ENCODE data around the gene NTHL1.

Gene NTHL1

GRCh38 chr16:2078691-2079090 lies 31.1 kb upstream of the NTHL1 start:
- Mint-ChIP-seq H3K4me3 (no peak overlapping the region), H3K27ac (no peak overlapping the region), H3K36me3 (ENCODE audit: low read depth) (peaks cover 11% of the 10 kb centered on the region), H3K27me3 (ENCODE audit: low read depth) (no peaks in the 10 kb centered on the region), H3K9me3 (no peaks in the 10 kb centered on the region), H3K4me1 (ENCODE audit: low read depth) (no peaks in the 10 kb centered on the region)

DNA sequence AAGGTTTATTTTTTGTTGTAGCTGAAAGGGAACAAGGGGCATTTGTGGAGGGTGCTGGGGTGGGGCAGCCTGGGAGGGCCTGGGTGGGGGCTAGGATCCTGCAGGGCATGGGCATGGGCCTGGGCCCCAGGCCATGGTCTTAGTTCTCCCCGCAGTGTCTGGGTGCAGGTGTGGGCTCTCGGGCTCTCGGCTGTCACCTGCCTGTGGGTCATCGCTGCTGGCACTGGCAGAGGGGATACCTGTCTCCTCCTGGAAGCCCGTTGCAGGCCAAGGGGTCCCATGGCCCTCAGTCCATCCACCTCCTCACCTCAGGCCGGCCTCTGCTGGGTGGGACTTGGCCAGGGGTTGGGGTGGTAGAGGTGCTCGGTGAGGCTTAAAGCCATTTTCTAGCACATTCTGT lies 30.5 kb upstream of the NTHL1 start:
- Mint-ChIP-seq H3K27me3 (ENCODE audit: low read depth) (no peaks in the 10 kb centered on the region), H3K27ac (no peak overlapping the region), H3K9me3 (no peaks in the 10 kb centered on the region), H3K4me3 (no peak overlapping the region), H3K36me3 (ENCODE audit: low read depth) (peaks cover 11% of the 10 kb centered on the region), H3K4me1 (ENCODE audit: low read depth) (no peaks in the 10 kb centered on the region)

DNA sequence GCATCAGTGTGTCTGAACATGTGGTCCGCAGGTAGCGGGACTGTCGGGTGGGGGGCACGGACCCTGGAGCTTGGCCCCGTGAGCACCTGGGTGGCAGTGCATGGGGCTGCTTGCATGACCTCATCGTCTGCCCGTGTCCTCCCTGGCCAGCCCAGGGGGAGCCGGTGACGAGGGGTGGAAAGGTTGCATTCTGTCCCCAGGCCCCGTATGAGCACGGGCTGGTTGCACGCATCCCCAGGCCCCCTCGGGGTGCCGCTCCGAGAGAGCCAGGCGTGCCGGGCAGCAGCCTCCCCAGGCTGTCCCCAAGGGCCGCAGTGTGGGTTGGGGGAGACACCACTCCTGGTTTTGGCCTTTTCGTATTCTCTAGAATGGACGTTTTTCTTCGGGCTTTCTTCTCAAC lies 30.1 kb upstream of the NTHL1 start:
- peaks cover 11% of the 10 kb centered on the region for H3K36me3 Mint-ChIP-seq (ENCODE audit: low read depth)
- no peak overlapping the region for H3K27ac Mint-ChIP-seq
- H3K27me3 Mint-ChIP-seq (ENCODE audit: low read depth) = no peaks in the 10 kb centered on the region
- H3K4me1 Mint-ChIP-seq (ENCODE audit: low read depth) = no peaks in the 10 kb centered on the region
- no peaks in the 10 kb centered on the region for H3K9me3 Mint-ChIP-seq
- no peak overlapping the region for H3K4me3 Mint-ChIP-seq

GRCh38 chr16:2077016-2077415 lies 29.4 kb upstream of the NTHL1 start:
- Mint-ChIP-seq H3K36me3 (ENCODE audit: low read depth) (peaks cover 7% of the 10 kb centered on the region), H3K27me3 (ENCODE audit: low read depth) (no peaks in the 10 kb centered on the region), H3K9me3 (no peaks in the 10 kb centered on the region), H3K4me3 (no peak overlapping the region), H3K4me1 (ENCODE audit: low read depth) (no peaks in the 10 kb centered on the region), H3K27ac (no peak overlapping the region)

DNA sequence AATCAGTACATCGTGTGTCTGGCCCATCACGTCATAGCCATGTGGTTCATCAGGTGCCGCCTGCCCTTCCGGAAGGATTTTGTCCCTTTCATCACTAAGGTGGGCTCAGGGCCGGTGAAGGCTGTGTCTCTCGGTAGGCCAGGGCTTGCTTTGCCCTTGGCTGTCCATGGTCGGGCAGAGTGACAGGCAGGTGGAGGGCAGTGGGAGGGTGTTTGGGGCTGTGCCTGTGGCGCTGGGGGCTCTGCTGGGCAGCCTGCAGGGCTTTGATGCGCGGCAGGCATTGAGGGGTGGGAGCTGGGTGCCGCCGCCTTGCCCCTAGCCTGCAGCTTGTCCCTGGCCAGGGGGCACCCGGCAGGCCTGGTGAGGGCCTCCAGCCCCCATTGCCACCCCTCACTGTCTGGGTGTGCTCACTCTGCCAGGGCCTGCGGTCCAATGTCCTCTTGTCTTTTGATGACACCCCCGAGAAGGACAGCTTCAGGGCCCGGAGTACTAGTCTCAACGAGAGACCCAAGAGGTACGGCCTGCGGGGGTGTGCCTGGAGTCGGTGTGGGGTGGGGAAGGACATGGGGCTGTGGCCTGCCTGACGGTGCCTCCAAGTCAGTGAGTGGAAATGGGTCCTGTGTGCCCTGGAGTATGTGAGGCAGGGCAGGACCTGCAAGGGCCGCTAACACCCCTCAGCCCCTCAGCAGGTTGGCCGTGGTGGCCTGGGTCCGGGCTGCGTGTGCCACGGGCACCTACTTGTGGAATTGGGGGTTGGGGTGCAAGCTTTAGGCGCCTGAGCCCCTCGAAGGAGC lies 28.6 kb upstream of the NTHL1 start:
- H3K4me1 Mint-ChIP-seq (ENCODE audit: low read depth) = no peaks in the 10 kb centered on the region
- no peak overlapping the region for H3K4me3 Mint-ChIP-seq

DNA sequence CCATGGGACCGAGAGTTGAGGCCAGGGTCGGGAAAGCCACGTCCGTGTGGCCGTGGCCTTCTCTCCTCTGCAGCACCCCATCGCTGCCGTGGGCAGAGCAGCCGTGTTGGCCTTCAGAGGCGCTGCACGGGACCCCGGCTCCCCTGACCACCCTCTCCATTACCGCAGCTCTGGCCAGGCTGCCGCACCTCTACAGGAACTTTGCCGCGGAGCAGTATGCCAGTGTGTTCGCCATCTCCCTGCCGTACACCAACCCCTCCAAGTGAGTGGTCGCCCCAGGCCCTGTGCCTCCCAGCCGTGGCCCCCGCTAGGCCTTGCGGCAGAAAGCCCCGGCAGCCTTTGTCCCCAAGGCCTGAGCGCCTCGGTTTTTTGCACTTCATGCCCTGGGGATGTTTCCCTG lies 28.0 kb upstream of the NTHL1 start:
- H3K27me3 Mint-ChIP-seq (ENCODE audit: low read depth) = no peaks in the 10 kb centered on the region
- no peak overlapping the region for H3K4me3 Mint-ChIP-seq
- H3K4me1 Mint-ChIP-seq (ENCODE audit: low read depth) = no peaks in the 10 kb centered on the region
- no peaks in the 10 kb centered on the region for H3K9me3 Mint-ChIP-seq
- no peak overlapping the region for H3K27ac Mint-ChIP-seq
- peaks cover 7% of the 10 kb centered on the region for H3K36me3 Mint-ChIP-seq (ENCODE audit: low read depth)

More for the DNA sequence above, 28.6 kb upstream of the NTHL1 start:
- Mint-ChIP-seq H3K9me3 (no peaks in the 10 kb centered on the region), H3K27ac (no peak overlapping the region), H3K27me3 (ENCODE audit: low read depth) (no peaks in the 10 kb centered on the region), H3K36me3 (ENCODE audit: low read depth) (peaks cover 7% of the 10 kb centered on the region)

DNA sequence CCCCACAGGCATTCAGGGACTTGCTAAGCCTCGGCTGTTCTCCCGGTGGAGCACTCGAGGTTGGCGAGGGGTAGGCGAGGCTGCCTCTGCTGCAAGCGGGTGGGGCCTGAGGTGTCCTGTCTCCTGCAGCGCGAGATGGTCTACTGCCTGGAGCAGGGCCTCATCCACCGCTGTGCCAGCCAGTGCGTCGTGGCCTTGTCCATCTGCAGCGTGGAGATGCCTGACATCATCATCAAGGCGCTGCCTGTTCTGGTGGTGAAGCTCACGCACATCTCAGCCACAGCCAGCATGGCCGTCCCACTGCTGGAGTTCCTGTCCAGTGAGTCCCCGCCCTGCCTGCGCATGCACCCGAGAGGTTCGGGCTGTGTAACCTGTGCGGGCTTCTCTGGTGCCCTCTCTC lies 26.4 kb upstream of the NTHL1 start:
- Mint-ChIP-seq H3K36me3 (ENCODE audit: low read depth) (peaks cover 7% of the 10 kb centered on the region), H3K27me3 (ENCODE audit: low read depth) (no peaks in the 10 kb centered on the region), H3K4me1 (ENCODE audit: low read depth) (no peaks in the 10 kb centered on the region), H3K27ac (no peak overlapping the region), H3K9me3 (no peaks in the 10 kb centered on the region), H3K4me3 (no peak overlapping the region)

DNA sequence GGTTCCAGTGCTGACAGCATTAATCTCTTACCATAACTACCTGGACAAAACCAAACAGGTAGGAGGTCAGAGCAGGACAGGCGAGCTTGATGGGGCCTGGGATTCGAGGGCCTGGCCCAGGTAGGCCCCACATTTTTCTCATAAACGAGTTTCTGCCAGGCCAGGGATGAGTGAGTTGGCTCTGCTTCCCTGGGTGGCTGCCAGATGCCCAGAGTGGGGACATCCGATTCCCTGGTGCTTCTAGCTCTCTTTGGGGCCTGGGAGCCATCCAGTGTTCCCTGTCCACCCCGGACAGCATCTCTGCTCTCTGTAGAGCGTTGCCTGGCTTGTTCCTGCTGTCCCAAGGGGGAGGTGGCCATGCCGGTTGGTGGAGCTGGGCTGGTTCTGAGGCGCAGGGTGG lies 25.3 kb upstream of the NTHL1 start:
- no peak overlapping the region for H3K27ac Mint-ChIP-seq
- H3K4me1 Mint-ChIP-seq (ENCODE audit: low read depth) = no peaks in the 10 kb centered on the region
- H3K4me3 Mint-ChIP-seq = no peak overlapping the region
- no peaks in the 10 kb centered on the region for H3K9me3 Mint-ChIP-seq
- no peaks in the 10 kb centered on the region for H3K27me3 Mint-ChIP-seq (ENCODE audit: low read depth)
- H3K36me3 Mint-ChIP-seq (ENCODE audit: low read depth) = peaks cover 7% of the 10 kb centered on the region

- Mint-ChIP-seq H3K36me3 (ENCODE audit: low read depth) (peaks cover 6% of the 10 kb centered on the region), H3K4me1 (ENCODE audit: low read depth) (no peaks in the 10 kb centered on the region), H3K27me3 (ENCODE audit: low read depth) (no peaks in the 10 kb centered on the region), H3K27ac (no peak overlapping the region), H3K9me3 (no peaks in the 10 kb centered on the region), H3K4me3 (no peak overlapping the region)
Observed at GRCh38 chr16:2071454-2072202, 24.0 kb upstream of the NTHL1 start.

DNA sequence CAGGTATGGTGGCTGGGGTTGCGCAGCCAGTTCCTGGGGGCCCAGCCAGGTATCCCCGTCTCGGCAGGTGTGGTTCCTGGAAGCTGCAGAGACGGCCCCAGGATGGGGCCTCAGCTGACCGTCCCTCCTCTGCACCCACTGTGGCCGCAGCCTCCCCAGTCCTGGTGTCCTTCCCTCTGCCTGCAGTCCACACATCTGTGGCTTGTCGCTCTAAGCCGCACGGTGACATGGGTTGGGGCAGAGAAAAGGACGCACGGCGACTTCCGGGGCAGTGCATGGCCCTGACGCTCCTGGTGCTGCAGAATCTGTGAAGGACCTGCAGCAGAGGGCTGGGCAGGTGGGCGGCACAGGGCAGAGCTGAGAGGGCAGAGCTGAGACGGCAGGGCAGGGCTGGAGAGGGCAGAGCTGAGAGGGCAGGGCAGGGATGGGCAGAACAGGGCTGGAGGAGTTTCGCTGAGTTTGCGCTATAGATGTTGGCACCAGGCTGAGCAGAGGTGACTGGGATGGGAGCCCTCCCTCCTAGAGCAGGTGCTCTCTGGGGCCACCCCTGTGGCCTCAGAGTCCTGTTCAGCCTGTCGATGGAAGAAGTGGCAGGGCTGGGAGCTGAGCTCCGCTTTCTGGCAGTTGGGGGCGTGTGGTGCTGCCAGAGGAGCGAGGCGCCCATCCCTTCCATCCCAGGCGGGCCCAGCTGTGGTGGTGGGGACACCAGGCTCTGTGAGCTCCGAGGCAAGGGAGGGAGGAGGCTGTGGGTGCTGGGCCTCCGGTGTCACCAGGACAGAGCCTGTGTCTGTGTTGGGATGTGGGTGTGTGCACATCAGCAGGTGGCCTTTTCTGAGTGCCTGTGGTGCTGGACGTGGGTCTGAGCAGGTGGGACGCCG lies 23.2 kb upstream of the NTHL1 start:
- H3K27ac Mint-ChIP-seq = no peak overlapping the region
- H3K4me3 Mint-ChIP-seq = no peak overlapping the region
- no peaks in the 10 kb centered on the region for H3K4me1 Mint-ChIP-seq (ENCODE audit: low read depth)
- H3K9me3 Mint-ChIP-seq = no peaks in the 10 kb centered on the region
- no peaks in the 10 kb centered on the region for H3K27me3 Mint-ChIP-seq (ENCODE audit: low read depth)
- H3K36me3 Mint-ChIP-seq (ENCODE audit: low read depth) = peaks cover 11% of the 10 kb centered on the region

DNA sequence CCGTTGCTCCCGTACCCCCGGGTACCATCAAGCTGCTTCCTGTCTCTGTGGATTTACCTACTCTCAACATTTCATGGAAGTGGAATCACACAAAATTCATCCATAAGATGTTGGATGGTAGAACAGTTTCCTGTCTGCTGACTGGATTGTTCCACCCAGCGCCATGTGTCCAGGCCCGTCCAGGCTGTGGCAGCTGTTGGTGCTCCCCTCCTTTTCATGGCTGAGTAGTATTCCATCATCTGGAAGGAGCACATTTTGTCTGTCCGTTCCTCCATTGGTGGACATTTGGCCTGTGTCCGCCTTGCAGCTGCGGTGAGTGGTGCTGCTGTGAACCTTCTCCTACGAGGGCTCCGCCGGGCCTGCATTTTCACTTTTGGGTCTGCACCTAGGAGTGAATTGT lies 18.5 kb upstream of the NTHL1 start:
- no peaks in the 10 kb centered on the region for H3K9me3 Mint-ChIP-seq
- H3K36me3 Mint-ChIP-seq (ENCODE audit: low read depth) = peaks cover 16% of the 10 kb centered on the region
- no peak overlapping the region for H3K27ac Mint-ChIP-seq
- no peaks in the 10 kb centered on the region for H3K4me1 Mint-ChIP-seq (ENCODE audit: low read depth)
- H3K4me3 Mint-ChIP-seq = no peak overlapping the region
- H3K27me3 Mint-ChIP-seq (ENCODE audit: low read depth) = no peaks in the 10 kb centered on the region

- no peaks in the 10 kb centered on the region for H3K9me3 Mint-ChIP-seq
- H3K4me1 Mint-ChIP-seq (ENCODE audit: low read depth) = no peaks in the 10 kb centered on the region
- H3K36me3 Mint-ChIP-seq (ENCODE audit: low read depth) = peaks cover 16% of the 10 kb centered on the region
- H3K27ac Mint-ChIP-seq = no peak overlapping the region
- no peak overlapping the region for H3K4me3 Mint-ChIP-seq
- no peaks in the 10 kb centered on the region for H3K27me3 Mint-ChIP-seq (ENCODE audit: low read depth)
Observed at GRCh38 chr16:2064368-2064945, 16.8 kb upstream of the NTHL1 start.

GRCh38 chr16:2063861-2064260 lies 16.2 kb upstream of the NTHL1 start:
- H3K9me3 Mint-ChIP-seq = no peaks in the 10 kb centered on the region
- no peak overlapping the region for H3K4me3 Mint-ChIP-seq
- no peaks in the 10 kb centered on the region for H3K4me1 Mint-ChIP-seq (ENCODE audit: low read depth)
- no peak overlapping the region for H3K27ac Mint-ChIP-seq
- H3K36me3 Mint-ChIP-seq (ENCODE audit: low read depth) = peaks cover 16% of the 10 kb centered on the region
- no peaks in the 10 kb centered on the region for H3K27me3 Mint-ChIP-seq (ENCODE audit: low read depth)

DNA sequence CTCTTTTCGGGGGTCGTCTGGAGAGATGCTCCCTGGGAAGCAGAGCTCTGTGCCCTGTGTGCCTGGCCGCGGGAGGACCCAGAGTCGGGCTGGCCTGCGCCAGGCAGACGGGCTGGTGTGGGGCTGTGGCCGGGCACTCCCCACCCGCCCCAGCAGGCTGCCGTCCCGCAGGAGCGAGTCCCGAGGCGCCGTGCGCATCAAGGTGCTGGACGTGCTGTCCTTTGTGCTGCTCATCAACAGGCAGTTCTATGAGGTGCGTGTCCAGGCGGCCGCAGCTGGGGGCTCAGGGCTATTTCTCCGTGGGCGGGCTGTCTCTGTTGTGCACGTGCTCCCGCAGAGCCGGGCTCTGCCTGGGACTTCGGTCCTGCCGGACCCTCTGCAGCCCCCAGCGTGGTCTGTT lies 15.2 kb upstream of the NTHL1 start:
- H3K36me3 Mint-ChIP-seq (ENCODE audit: low read depth) = peaks cover 15% of the 10 kb centered on the region
- H3K4me1 Mint-ChIP-seq (ENCODE audit: low read depth) = no peaks in the 10 kb centered on the region
- H3K27me3 Mint-ChIP-seq (ENCODE audit: low read depth) = no peaks in the 10 kb centered on the region
- no peaks in the 10 kb centered on the region for H3K9me3 Mint-ChIP-seq
- no peak overlapping the region for H3K27ac Mint-ChIP-seq
- no peak overlapping the region for H3K4me3 Mint-ChIP-seq

Data from T-helper 1 cell treated with Interleukin-12 subunit alpha and Interleukin-12 subunit beta and Interleukin-4 antibody, amounts not matched to agents 30 μg/mL and 1 μg/mL, for 36 hours (primary cell).